SHP77 treated with DMSO at 0.1 percent for 48 hours (cell line): Measurements from ENCODE around the gene AOPEP.

Experiments used
- DNase-seq: peaks from one replicate; lab custom pipeline; 2025; lab: John Stamatoyannopoulos, UW

AOPEP gene

GRCh38 chr9:95098391-95098921, 372.0 kb downstream of the AOPEP start:
- no peak for DNase-seq

GRCh38 chr9:95099321-95100070, 373.0 kb downstream of the AOPEP start:
- no peak for DNase-seq

DNA sequence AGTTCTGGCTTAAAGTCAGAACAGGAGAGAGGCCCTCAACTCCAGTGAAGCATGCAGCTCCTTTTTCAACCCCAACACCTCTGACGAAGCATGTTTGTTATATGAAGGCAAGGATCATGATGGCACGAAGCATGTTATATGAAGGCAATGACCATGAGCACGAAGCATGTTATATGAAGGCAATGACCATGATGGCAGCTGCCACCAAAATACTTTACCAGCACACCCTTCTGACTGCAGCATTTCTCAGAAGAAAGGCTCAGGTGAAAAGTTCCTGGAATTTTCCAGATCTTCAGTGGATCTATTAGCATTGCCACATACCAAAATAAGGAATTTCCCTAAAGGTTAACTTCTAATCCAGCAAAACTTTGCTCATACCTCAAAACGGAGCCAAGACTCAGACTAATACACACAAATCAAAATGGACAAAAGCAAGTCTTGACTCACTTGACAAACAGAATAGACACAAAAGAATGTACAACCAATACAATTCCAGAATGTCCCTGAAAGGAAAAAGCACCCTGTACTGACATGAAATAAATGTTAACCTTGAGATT, 373.6 kb downstream of the AOPEP start:
- no peak for DNase-seq

GRCh38 chr9:95101326-95101725, 374.8 kb downstream of the AOPEP start:
- DNase-seq, result no peak

GRCh38 chr9:95102001-95102433, 375.5 kb downstream of the AOPEP start:
- no peak for DNase-seq

DNA sequence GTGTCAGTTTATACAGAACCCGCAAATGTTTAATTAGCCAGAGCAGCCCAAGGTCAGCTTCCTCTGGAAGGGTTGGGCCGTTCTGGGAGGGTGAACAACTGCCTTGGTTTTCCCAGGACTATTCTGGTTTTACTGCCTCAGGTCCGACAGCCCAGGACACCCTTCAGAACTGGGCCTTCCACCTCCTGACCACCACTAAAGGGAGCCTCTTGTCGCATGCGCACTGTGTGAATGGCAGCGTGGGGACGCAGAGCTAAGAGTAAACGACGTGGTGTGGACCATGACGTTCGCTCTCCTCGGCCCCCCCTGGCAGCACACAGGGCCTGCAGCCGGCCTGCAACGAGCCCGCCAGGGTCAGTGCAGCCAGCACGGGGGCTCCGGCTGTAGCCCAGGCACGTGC, 376.1 kb downstream of the AOPEP start:
- no peak for DNase-seq

- DNase-seq, result no peak
Observed at GRCh38 chr9:95103281-95103771, 376.8 kb downstream of the AOPEP start.

DNA sequence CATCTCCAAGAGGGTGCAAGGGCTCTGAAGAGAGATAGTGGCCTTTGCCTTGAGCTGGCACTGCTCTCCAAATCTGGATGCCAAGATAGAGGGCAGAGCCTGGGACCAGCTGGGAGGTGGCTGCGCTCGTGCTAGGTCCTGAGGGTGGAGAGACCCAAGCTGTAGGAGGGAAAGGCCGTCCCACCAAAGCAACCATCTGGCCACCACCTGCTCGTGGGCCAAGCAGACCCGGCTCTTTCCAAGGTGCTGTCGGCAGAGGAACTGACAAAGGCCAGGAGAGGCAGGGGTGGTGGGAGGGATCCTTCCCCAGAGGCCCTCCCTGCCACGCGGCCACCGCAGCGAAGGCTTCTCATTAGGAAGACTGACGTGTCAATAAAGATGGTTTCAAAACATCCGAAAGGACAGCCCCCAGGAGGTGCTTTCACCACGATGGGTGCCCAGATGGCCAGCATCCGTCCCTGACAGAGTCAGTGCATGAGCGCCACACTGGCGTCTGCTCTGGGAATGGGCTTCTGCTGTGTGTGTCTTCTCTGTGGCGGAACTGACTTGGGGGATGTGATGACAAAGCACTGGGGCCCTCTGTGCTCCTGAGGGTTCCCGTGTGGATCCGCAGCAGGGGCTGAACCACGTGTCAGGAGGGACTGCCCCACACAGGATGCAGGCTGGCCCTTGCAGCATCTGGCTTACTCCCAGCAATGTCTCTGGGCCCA, 377.5 kb downstream of the AOPEP start:
- no peak for DNase-seq

- no peak for DNase-seq
Observed at GRCh38 chr9:95104581-95104960, 378.1 kb downstream of the AOPEP start.

DNA sequence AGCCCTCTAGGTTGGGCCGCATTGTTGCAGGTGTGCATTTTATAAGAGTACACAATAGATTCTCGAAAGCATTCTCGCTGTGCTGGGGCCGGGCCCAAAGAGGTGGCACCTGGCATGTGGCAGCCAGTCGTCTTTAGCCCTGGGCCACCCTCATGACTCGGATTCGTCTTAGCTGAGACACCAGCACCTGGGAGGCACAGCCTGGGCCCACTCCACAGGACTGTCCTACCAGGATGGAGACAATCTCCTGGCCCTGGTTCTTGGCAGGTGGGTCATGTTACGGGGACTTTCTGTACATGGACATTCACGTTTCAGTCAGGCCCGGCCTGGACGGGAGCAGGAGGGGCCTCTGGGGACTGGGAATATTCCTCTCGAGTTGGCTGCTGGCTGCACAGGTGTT, 378.5 kb downstream of the AOPEP start:
- no peak for DNase-seq

DNA sequence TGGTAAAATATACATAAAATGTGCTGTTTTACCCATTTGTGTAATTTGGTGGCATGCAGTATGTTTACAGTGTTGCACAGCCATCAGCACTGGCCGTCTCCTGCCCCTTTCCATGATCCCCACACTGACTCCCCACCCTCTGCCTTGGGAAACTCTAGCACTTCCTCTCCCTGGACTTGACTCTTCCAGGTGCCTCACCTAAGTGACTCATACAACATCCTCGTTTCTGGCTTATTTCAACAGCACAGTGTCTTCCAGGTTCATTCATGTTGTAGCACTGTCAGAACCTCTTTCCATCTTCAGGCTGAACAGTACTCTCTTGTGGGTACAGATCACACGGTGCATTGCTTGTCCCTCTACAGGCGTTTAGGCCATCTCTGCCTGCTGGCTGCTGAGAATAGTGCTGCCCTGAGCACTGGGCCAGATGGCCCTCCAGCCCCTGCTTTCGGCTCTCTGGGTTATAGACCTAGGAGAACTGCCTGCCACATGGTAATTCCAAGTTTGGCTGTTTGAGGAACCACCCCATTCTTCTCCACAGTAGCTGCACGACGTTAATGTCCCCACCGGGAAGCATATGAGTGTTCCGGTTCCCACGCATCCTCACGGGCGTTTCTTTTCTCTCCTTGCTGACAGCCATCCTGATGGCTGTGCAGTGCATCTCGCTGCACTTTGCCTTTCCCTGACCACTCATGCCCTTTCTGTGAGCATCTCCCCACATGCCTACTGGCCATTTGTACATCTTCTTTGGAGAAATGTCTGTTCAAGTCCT, 379.2 kb downstream of the AOPEP start:
- DNase-seq, result no peak

DNA sequence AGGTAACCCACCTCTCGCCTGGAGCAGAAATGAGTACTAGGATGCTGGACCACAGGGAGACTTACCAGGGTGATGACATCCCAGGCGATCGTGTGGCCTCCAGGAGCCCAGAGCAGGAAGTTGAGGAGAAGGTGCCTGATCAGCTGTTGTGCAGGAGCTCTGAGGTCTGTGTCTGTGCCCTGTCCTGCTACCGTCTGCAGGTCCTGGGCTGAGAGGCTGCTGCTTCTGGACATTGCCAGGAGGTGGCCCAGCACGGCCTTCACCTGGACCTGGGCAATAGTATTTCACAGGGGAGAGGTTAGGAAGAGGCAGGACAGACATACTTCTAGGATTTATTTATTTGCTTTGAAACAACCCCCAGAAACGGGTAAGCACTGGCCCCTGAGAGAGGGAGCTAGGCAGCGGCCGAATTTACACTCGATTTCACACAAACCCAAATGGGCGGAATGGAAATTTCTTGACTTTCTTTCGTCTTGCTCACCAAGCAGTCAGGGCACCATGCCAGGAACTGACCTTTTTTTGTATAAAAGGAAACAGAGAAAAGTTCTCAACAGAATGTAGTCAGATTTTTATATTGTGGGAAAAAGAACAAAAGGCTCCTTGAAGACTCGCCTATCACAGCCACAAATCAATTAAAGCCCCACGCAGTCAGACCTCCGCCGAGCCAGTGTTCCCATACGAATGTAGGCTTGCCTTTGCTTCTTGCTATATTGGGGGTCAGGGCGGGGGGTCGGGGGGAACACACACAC, 380.7 kb downstream of the AOPEP start:
- no peak for DNase-seq

- no peak for DNase-seq
Observed at GRCh38 chr9:95107976-95108375, 381.5 kb downstream of the AOPEP start.

- DNase-seq, result no peak
Observed at GRCh38 chr9:95108777-95109176, 382.3 kb downstream of the AOPEP start.

- no peak for DNase-seq
Observed at GRCh38 chr9:95109456-95109855, 383.0 kb downstream of the AOPEP start.

DNA sequence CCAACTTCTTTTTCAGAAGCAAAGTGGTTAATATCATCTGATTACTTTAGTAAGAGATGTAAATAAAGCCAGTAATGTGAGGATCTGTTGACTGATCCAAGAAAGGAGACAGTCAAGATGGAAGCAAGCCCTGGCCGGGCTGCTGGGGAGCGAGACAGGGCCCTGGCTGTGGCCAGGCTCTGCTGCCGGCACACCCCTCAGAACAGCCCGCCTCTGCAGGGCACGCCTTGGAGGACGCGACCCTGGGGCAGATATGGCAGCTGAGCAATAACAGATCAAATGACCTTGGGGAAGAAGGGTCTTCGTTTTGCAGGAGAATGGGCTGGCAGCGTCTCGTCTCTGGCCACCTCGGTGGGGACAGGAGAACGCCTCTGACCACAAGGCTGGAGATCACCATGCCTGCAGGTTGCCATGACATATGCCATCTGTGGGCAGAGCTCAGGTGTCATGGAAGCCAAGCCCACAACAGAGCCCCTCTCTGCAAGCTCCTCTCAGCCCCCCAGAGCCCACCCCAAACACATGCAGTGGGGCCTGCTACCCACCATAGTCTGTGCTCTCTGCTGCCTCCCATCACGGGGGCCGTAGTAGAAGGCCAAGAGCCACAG, 384.5 kb downstream of the AOPEP start:
- no peak for DNase-seq

DNA sequence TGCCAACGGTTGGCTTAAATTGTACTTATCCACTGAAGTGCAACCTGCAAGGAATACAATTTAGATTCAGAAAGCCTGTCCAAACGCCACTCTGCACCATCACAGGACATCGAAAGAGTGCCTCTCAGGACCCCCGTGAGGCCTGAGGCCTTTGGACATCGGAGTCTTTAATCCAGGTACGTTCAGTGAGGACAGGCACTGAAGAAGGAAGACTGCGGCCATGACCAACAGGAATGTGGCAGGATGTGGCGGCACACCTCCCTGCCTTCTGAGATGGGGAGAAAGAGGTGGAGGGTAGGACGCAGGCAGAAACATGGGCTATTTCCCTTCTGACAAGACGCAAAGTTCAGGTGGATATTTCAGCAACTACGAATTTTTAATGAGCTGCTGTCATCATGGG, 385.2 kb downstream of the AOPEP start:
- no peak for DNase-seq

DNA sequence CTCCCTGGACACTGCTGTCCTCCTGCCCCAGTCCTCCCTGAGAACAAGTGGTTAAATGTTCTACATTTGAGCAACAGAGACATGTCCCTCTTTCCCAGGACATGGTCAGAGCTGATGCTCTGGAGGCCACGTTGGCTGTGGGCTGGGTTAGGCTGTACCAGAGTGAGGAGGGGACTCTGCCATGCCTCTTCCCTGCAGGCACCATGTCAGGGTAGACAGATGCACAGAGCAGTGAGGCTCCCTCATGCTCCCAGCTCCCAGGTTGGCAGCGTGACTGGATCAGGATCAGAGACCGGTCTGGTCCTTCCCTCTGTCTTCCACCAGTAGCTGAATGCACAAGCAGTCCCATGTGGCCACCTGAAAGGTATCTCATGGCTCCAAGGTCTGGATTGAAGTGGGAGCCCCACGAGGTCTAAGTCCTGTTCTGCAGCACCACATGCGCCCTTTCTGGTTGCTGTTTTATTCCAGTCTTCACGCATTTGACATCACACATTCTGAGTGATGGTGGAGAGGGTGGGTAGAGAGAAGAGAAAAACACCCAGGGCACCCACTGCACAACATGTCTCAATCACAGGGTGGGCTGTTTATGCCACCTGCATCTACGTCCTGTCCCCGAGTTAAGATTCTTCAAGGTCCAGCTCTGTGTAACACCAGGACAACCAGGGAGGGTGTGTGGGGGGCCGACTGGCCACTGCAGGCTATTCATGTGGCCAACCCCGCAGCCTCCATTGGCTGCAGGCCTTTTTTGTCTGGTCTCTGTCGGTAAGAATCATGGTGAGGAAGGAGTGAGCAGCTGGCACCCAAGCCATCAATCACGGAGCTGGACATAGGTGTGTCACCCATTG, 386.2 kb downstream of the AOPEP start:
- DNase-seq, result no peak

GRCh38 chr9:95115104-95115503, 388.6 kb downstream of the AOPEP start:
- DNase-seq, result no peak
